Effector CD8-positive, alpha-beta T cell (primary cell): ENCODE results near the gene PRKD1.

Experiments used
- DNase-seq: peaks from one replicate; lab custom pipeline; 2025; lab: John Stamatoyannopoulos, UW

Gene PRKD1

GRCh38 chr14:29672831-29673230, 254.8 kb downstream of the PRKD1 start:
- DNase-seq, result no peak

GRCh38 chr14:29671034-29671433, 256.6 kb downstream of the PRKD1 start:
- no peak for DNase-seq

GRCh38 chr14:29668201-29668600, 259.4 kb downstream of the PRKD1 start:
- DNase-seq, result no peak

GRCh38 chr14:29664515-29664914, 263.1 kb downstream of the PRKD1 start:
- no peak for DNase-seq

- DNase-seq, result no peak
Observed at GRCh38 chr14:29663281-29663801, 264.3 kb downstream of the PRKD1 start.

GRCh38 chr14:29654901-29655550, 272.6 kb downstream of the PRKD1 start:
- no peak for DNase-seq

GRCh38 chr14:29653303-29653702, 274.3 kb downstream of the PRKD1 start:
- DNase-seq, result no peak

GRCh38 chr14:29652571-29652970, 275.1 kb downstream of the PRKD1 start:
- DNase-seq, result no peak

GRCh38 chr14:29650554-29651269, 276.9 kb downstream of the PRKD1 start:
- DNase-seq, result no peak

- no peak for DNase-seq
Observed at GRCh38 chr14:29649170-29649569, 278.5 kb downstream of the PRKD1 start.

GRCh38 chr14:29648045-29648444, 279.6 kb downstream of the PRKD1 start:
- no peak for DNase-seq

GRCh38 chr14:29645117-29645516, 282.5 kb downstream of the PRKD1 start:
- no peak for DNase-seq

- DNase-seq, result no peak
Observed at GRCh38 chr14:29643433-29644211, 284.0 kb downstream of the PRKD1 start.

GRCh38 chr14:29637411-29637810, 290.2 kb downstream of the PRKD1 start:
- DNase-seq, result no peak

GRCh38 chr14:29636870-29637269, 290.8 kb downstream of the PRKD1 start:
- no peak for DNase-seq

- no peak for DNase-seq
Observed at GRCh38 chr14:29630566-29631160, 297.0 kb downstream of the PRKD1 start.

GRCh38 chr14:29629839-29630238, 297.8 kb downstream of the PRKD1 start:
- no peak for DNase-seq

GRCh38 chr14:29627137-29627536, 300.5 kb downstream of the PRKD1 start:
- DNase-seq, result no peak

GRCh38 chr14:29618323-29619067, 309.2 kb downstream of the PRKD1 start:
- no peak for DNase-seq

- no peak for DNase-seq
Observed at GRCh38 chr14:29616922-29617321, 310.7 kb downstream of the PRKD1 start.

GRCh38 chr14:29608861-29609260, 318.8 kb downstream of the PRKD1 start:
- no peak for DNase-seq

GRCh38 chr14:29607169-29607568, 320.5 kb downstream of the PRKD1 start:
- DNase-seq, result no peak
